HepG2 (cell line): ENCODE measurements around the gene PANX1. TPM values are rescaled to one million over a fixed set of nuclear protein-coding genes. Genes with fewer than 3 reads are reported as not detected.

Source experiments
- ATAC-seq: fragments of 200-7000 bp; cut with Tn5 transposase; 3 replicates; pipeline ENCODE4 v1.9.1; 2020; ENCODE audit warnings: mild to moderate bottlenecking, moderate library complexity
- BruUV-seq: library from RNA; stranded (reverse); fragments of 400-500 nt; replicated peaks from 2 replicates; lab custom pipeline; 2021; lab: Mats Ljungman, UMichigan
- CTCF ChIA-PET: fragments of 300-600 bp; formaldehyde crosslinking; extraction: SDS; loops from one replicate; lab custom pipeline; 2021; ENCODE audit warnings: low total read pairs, inconsistent platforms, low intra/inter-chr PET ratio; lab: Yijun Ruan, JAX
- POLR2A ChIA-PET: fragments of 350-600 bp; sonication (Branson Sonifier 250); formaldehyde crosslinking; loops from one replicate; lab custom pipeline; 2020; ENCODE audit warnings: antibody characterized with exemption, inconsistent platforms; lab: Yijun Ruan, JAX
- DNase-seq: peaks from one replicate; pipeline ENCODE4 v3.0.0-alpha.2; 2015; ENCODE audit warnings: low spot score
- FAIRE-seq: peaks from 3 replicates; lab custom pipeline; 2011; peaks lifted over from hg19 to GRCh38; lab: Jason Lieb, UNC
- H2AFZ ChIP-seq: one replicate; pipeline ENCODE4 v1.6.1; 2011; ENCODE audit warnings: low read length, inconsistent platforms
- H3K27ac ChIP-seq: fragments of 300-600 bp; 3 replicates; pipeline ENCODE4 v1.8.0; 2011; ENCODE audit warnings: mixed run types, mild to moderate bottlenecking, mixed read lengths, low read length, inconsistent platforms; ENCODE audit not compliant: insufficient read depth; ENCODE audit errors: extremely low read length
- H3K27me3 ChIP-seq, 2 experiments: fragments of 200-600 bp in 1 of 2; 2 replicates in 1 of 2; 3 replicates in 1 of 2; pipeline versions ENCODE4 v1.6.0 to v1.8.0; 2011; ENCODE audit warnings: low read length in 2 of 2, mild to moderate bottlenecking in 2 of 2, moderate library complexity in 2 of 2, inconsistent platforms in 1 of 2; ENCODE audit not compliant: insufficient read depth in 2 of 2, control insufficient read depth in 1 of 2
- H3K36me3 ChIP-seq, 2 experiments: fragments of 200-600 bp in 1 of 2; replicated peaks in 1 of 2; 2 replicates in 1 of 2; 3 replicates in 1 of 2; pipeline versions ENCODE4 v1.5.1 to v1.8.0; 2011; ENCODE audit warnings: low read length in 2 of 2, inconsistent platforms in 1 of 2; ENCODE audit not compliant: insufficient read depth in 2 of 2, control insufficient read depth in 1 of 2
- H3K4me1 ChIP-seq: 2 replicates; pipeline ENCODE4 v1.5.1; 2012; ENCODE audit warnings: low read length, inconsistent platforms; ENCODE audit not compliant: insufficient read depth
- H3K4me2 ChIP-seq: 2 replicates; pipeline ENCODE4 v1.6.0; 2011; ENCODE audit warnings: low read depth, low read length, inconsistent platforms
- H3K4me3 ChIP-seq, 3 experiments: fragments of 200-600 bp in 1 of 3; sonication (generic), shearing (Covaris generic) in 1 of 3; replicated peaks in 1 of 3; 2 replicates each; pipeline ENCODE4 v1.5.1; 2011 to 2016; ENCODE audit warnings: low read length in 3 of 3, inconsistent platforms in 2 of 3, low read depth in 2 of 3, mild to moderate bottlenecking in 2 of 3, control low read depth in 1 of 3, mixed read lengths in 1 of 3; ENCODE audit not compliant: insufficient read depth in 1 of 3
- H3K79me2 ChIP-seq: one replicate; pipeline ENCODE4 v1.6.1; 2011; ENCODE audit warnings: low read length, inconsistent platforms; ENCODE audit not compliant: insufficient read depth
- H3K9ac ChIP-seq: 2 replicates; pipeline ENCODE4 v1.6.0; 2011; ENCODE audit warnings: mild to moderate bottlenecking, low read depth, low read length, inconsistent platforms; ENCODE audit not compliant: insufficient read depth
- H3K9me3 ChIP-seq: 2 replicates; pipeline ENCODE4 v1.5.1; 2012; ENCODE audit warnings: mild to moderate bottlenecking, low read length
- H4K20me1 ChIP-seq: 2 replicates; pipeline ENCODE4 v1.6.0; 2011; ENCODE audit warnings: inconsistent platforms, mild to moderate bottlenecking, low read length, moderate library complexity; ENCODE audit not compliant: insufficient read depth
- AGO2 ChIP-seq: fragments of 200-400 bp; formaldehyde crosslinking; optimal IDR thresholded peaks from 2 replicates; pipeline ENCODE3; 2017; ENCODE audit warnings: mild to moderate bottlenecking, low read depth, low read length, moderate library complexity
- FOSL2 ChIP-seq: sonication (generic); formaldehyde crosslinking; IDR thresholded peaks from 2 replicates; pipeline ENCODE4 v1.4.0; 2020; ENCODE audit warnings: missing genetic modification reagents
- ISL2 ChIP-seq: sonication (generic); formaldehyde crosslinking; IDR thresholded peaks from 2 replicates; pipeline ENCODE4 v1.5.0; 2020; ENCODE audit warnings: missing genetic modification reagents
- POLR2A ChIP-seq, 2 experiments: IDR thresholded peaks; 2 replicates each; pipeline ENCODE4 v1.6.1; 2011; ENCODE audit warnings: low read depth in 2 of 2, low read length in 2 of 2, mild to moderate bottlenecking in 1 of 2, moderate library complexity in 1 of 2; ENCODE audit not compliant: insufficient read depth in 1 of 2
- ZNF468 ChIP-seq: sonication (generic); formaldehyde crosslinking; IDR thresholded peaks from 2 replicates; pipeline ENCODE4 v1.8.0; 2022; ENCODE audit warnings: mild to moderate bottlenecking, moderate library complexity, missing genetic modification reagents
- ZNF672 ChIP-seq: sonication (generic); formaldehyde crosslinking; IDR thresholded peaks from 2 replicates; pipeline ENCODE4 v1.8.1; 2022; ENCODE audit warnings: missing genetic modification reagents
- ZNF737 ChIP-seq: sonication (generic); formaldehyde crosslinking; IDR thresholded peaks from 2 replicates; pipeline ENCODE4 v1.5.0; 2020; ENCODE audit warnings: missing genetic modification reagents, mild to moderate bottlenecking, borderline replicate concordance
- WGBS: methylation state at CpG from one replicate; pipeline ENCODE4 v1.1.6; 2017; ENCODE audit warnings: low lambda C conversion rate; 5-methylcytosine and 5-hydroxymethylcytosine counted together
- in situ Hi-C: cut with HindIII; loops from 2 replicates; pipeline ENCODE4 v1.10.0; 2017; ENCODE audit warnings: low pct_unique_long_range_greater_than_20kb; ENCODE audit not compliant: extremely low pct_ligation_motif_present
- intact Hi-C: fragments of 100-400 bp; cut with micrococcal nuclease; formaldehyde crosslinking; loops from one replicate; pipeline ENCODE4 v1.10.0; 2022; ENCODE audit not compliant: unreplicated experiment
- polyA plus RNA-seq, 8 experiments: library from polyadenylated mRNA; depleted of rRNA in 3 of 8; stranded (reverse) in 7 of 8; unstranded in 1 of 8; fragments of >200 nt; fragmentation: Illumina TruSeq in 4 of 8; extraction: Trizol in 4 of 8; gene quantifications; 2 replicates each; pipeline versions ENCODE4 v1.2.1 to v1.2.3, GENCODE V29; 2011 to 2016; ENCODE audit warnings: low read depth in 4 of 8, missing spikeins in 1 of 8, mixed read lengths in 1 of 8; ENCODE audit not compliant: insufficient read depth in 1 of 8
- total RNA-seq, 5 experiments: library from RNA; depleted of rRNA; stranded (reverse); fragments of >200 nt; fragmentation: Illumina TruSeq; extraction: Trizol; gene quantifications; 2 replicates each; pipeline ENCODE4 v1.2.3, GENCODE V29; 2016; ENCODE audit warnings: low read depth in 1 of 5
- TF ChIP-seq, protein P1 (sequence below): IDR thresholded peaks from 2 replicates; pipeline ENCODE4 v1.6.1; 2016; ENCODE audit warnings: missing compliant biosample characterization, missing genetic modification reagents, borderline replicate concordance

PANX1 gene
- total and polyA plus RNA-seq, 2 of the 13 experiments (the other 11 are each of a cell fraction or from before 2014, with no cell fraction given) = 8.3 to 24.8 TPM

GRCh38 chr11:94186342-94187203 lies 57.9 kb downstream of the PANX1 start:
- Histone ChIP-seq H3K4me3 (no peak overlapping the region), H3K4me1 (peaks cover 6% of the 10 kb centered on the region; the same call in 1 of the 2 replicates), H3K27me3 (no peaks in the 10 kb centered on the region), H4K20me1 (peaks cover 2% of the 10 kb centered on the region; the same call in 1 of the 2 replicates), H2AFZ (no peak overlapping the region), H3K36me3 (no peaks in the 10 kb centered on the region), H3K9me3 (no peaks in the 10 kb centered on the region), H3K4me2 (no peak overlapping the region), H3K9ac (no peak overlapping the region), H3K27ac (no peak overlapping the region), H3K79me2 (no peaks in the 10 kb centered on the region)
- ChIA-PET CTCF (no interaction called here), POLR2A (no interaction called here)
- TF ChIP-seq POLR2A (IDR thresholded peaks at IDR 0.05; ENCODE audit: insufficient read depth in 1 of 2, low read depth in 2 of 2, low read length in 2 of 2) (no peak), ZNF672 (CRISPR knock-in tag) (no peak), ISL2 (CRISPR knock-in tag) (no peak)
- TF ChIP-seq, protein P1, sequence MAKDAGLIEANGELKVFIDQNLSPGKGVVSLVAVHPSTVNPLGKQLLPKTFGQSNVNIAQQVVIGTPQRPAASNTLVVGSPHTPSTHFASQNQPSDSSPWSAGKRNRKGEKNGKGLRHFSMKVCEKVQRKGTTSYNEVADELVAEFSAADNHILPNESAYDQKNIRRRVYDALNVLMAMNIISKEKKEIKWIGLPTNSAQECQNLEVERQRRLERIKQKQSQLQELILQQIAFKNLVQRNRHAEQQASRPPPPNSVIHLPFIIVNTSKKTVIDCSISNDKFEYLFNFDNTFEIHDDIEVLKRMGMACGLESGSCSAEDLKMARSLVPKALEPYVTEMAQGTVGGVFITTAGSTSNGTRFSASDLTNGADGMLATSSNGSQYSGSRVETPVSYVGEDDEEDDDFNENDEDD (CRISPR knock-in tag) = no peak
- intact Hi-C loops (no loop called here), in situ Hi-C loops (loop anchor here (25.0 kb wide), 1 partner anchor 226 kb away; the partner anchor contains the start of gene GPR83)
- BruUV-seq = no TSS peak
- DNase-seq = no peak
- no peak for ATAC-seq
- FAIRE-seq = no peak
- 90% methylated on average over 8 of the region's 8 CpGs for WGBS

DNA sequence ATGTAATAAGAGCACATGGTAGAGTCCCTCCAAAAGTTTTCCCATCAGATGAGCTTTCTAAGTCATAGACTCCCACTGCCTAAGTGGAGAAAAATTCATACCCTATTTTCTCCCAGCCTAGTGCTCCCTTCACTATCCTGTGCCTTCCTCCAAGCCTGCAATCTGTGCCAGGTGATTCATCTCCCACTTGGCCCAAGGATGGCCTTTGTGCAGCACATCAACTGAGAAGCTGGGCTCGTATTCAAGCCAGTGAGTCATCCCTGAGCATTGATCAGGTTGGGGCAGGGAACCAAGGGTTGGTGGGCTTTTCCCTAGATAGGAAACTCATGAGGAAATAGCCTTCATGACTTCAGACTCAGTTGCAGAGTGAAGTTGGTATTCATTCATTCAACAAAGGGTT lies 64.6 kb downstream of the PANX1 start:
- H3K9ac ChIP-seq = no peak overlapping the region
- no peak overlapping the region for H3K27ac ChIP-seq
- peak; percentile 62; the same call in 2 of the 3 replicates for ATAC-seq
- ChIA-PET CTCF (no interaction called here), POLR2A (no interaction called here)
- H3K4me2 ChIP-seq = no peak overlapping the region
- H3K79me2 ChIP-seq = no peaks in the 10 kb centered on the region
- H3K4me3 ChIP-seq = no peak overlapping the region
- 0% methylated on average over 1 of the region's 1 CpG for WGBS
- H2AFZ ChIP-seq = no peak overlapping the region
- H3K36me3 ChIP-seq = no peaks in the 10 kb centered on the region
- intact Hi-C loops = no loop called here
- no peak for DNase-seq
- H3K4me1 ChIP-seq = peaks cover 14% of the 10 kb centered on the region
- in situ Hi-C loops = loop anchor here (25.0 kb wide), 1 partner anchor 219 kb away; the partner anchor contains the start of gene GPR83
- BruUV-seq = no TSS peak
- FAIRE-seq = no peak
- no peaks in the 10 kb centered on the region for H3K27me3 ChIP-seq
- no peaks in the 10 kb centered on the region for H3K9me3 ChIP-seq
- TF ChIP-seq FOSL2 (CRISPR knock-in tag) = peak; percentile 68
- no peak for TF ChIP-seq ZNF737 (CRISPR knock-in tag)
- no peak for TF ChIP-seq AGO2
- TF ChIP-seq ZNF468 (CRISPR knock-in tag) = no peak
- H4K20me1 ChIP-seq = no peaks in the 10 kb centered on the region
